ENCODE measurements around the gene SOX6. TPM values are rescaled to one million over a fixed set of nuclear protein-coding genes. Genes with fewer than 3 reads are reported as not detected.
"Not testable (repeated sequence)": the region's sequence is repeated elsewhere in the genome, so short reads cannot be mapped to it uniquely, and the experiment has no call there.

SOX6 gene
- total RNA-seq, 1 donor from 2014 or later: 16.9 TPM

DNA sequence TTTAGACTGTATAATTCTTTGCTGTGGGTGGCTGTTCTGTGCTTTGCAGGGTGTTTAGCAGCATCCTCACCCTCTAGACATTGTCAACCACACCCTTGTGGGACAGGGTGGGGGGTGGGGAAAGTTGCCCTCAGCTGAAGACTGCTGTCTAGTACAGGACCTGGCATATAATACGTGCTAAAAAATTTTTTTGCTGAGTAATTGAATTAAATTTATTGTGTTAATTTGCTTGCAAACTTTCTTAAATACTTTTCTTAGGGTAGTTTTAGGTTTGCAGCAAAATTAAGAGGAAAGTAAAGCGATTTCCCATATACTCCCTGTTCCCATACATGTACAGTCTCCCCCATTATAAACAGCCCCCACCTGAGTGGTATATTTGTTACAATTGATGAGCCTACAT is 268.5 kb downstream of the SOX6 start:
- no peak for DNase-seq
- no peak for ATAC-seq
- intact Hi-C loops (cut with micrococcal nuclease): no loop called here

DNA sequence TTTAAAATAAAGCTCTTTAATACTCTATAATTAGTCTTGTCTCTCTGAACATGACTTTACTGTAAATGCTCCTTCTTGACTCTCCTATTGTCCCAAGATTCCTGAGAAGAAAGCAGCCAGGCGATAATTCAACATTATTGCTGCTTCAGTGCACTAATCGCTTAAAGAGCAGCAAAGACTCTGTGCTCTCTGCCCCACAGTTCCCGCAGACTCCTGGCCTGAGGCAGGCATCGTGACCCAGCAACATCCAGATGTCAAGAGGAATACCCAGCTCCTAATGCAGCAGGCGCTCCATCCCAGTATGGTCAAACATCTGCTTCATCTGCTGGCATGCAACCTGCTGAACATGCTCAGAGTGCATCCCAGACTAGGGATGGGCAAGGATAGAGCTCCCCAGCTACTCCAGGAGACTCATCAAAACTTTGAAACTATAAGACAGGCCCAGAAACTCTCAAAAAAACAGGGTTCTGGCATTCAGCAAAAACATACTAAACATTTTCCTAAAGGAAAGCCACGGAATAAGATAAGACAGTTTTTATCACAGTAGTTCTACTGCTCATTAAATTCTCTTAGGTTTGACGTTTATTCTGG is 270.0 kb downstream of the SOX6 start:
- ATAC-seq (no peak), DNase-seq (no peak)
- intact Hi-C loops (cut with micrococcal nuclease): no loop called here

DNA sequence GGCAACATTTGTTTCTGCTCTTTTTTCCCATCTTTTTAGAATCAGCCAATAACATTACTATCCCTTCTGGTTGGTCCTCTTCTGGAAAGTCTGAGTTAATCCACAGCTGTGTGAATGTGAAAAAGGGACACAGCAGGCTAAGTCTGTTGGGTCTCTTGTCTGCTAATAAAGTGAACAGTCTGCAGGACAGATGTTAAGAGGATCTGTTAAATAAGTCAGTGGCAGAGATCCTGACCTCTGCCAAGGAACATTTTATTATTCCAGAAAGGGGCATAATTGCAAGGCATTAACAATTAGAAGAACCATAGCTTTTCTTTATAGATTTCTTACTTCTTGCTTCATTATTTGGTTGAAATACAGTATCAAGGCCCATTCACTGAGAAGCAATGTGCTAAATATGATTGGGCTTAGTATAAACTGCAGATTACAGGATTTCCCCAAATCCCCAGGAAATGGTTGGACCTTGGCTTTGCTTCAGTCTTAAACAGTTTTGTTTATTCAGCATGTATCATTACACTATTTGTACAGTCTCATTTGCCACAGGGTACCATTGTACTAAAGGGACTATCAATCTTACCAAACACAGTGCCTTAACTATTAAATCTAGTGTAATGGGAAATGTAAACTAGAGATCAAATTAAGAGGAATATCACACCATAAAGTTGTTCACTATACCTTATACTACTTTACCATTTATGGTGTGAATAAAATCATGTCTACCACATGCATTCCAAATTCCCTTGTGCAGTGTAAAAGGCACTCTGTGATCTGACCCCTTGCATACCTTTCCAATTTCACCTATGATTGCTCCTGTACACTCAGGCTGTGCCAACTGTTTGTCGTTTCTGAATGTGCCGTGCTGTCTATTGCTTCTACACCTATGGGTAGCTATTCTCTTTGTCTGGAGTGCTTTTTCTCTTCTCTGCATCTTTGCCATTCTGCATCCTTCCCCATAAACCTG is 274.0 kb downstream of the SOX6 start:
- ATAC-seq (peak; percentile 76), DNase-seq (no peak)
- intact Hi-C loops (cut with micrococcal nuclease): no loop called here

DNA sequence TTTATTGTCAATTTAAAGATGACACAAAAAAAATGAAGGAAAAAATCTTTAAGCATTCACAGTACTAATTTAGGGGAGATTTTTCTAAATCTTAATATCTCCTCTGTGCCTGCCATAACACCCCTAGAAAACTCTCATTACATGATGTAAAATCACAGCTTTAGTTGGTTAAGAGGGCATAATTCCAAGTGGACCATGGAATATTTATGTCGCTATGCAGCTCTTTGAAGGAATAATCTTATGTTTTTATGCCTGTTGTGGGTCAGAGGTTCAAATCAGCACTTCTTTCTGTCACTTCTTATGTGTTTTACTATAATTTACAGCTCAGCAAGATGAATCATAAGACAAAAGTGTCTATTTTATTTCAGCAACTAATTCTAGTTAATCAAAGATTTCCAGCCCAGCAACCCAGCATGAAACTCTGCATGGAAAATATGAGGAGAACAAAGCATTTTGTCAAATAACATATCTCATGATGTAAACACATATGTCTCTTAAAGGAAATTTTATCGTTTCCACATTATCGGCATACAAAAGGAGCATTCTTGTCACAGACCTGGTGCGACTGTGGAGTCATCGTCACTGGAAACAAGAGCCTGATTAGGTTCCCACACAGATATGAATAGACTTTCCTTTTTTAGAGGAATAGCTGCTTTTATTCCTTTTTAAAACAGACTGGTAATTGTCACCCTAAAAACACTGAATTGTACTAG is 274.8 kb downstream of the SOX6 start:
- DNase-seq (no peak), ATAC-seq (peak; percentile 34)
- intact Hi-C loops (cut with micrococcal nuclease): no loop called here

DNA sequence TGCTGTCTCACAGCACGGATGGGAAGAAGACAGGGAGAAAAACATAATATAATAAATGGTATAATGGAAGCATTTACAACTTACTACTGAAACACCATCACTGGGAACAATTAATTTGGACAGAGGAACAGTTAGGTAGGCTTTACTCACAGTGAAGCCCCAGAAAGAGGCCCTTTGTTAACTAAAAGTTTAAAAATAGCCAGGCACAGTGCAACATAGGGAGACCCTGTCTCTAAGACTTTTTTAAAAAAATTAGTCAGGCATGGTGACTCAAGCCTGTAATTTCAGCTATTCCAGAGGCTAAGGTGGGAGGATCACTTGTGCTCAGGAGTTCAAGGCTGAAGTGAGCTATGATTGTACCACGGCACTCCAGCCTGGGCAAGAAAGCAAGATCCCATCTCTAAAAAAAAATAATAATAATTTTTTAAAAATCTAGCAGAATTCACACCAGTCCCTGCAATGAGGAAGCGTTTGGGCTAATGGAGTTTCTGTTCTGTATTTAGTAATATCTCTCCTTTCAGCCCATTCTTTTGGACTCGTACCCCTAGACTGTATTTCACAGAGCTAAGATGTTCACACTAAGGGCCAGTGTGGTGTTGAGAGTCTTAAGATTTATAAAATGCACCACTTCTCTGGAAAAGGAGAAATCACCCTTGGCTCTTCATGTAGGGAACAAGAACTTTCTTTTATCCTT is 275.5 kb downstream of the SOX6 start:
- ATAC-seq: no peak
- intact Hi-C loops (cut with micrococcal nuclease): no loop called here

DNA sequence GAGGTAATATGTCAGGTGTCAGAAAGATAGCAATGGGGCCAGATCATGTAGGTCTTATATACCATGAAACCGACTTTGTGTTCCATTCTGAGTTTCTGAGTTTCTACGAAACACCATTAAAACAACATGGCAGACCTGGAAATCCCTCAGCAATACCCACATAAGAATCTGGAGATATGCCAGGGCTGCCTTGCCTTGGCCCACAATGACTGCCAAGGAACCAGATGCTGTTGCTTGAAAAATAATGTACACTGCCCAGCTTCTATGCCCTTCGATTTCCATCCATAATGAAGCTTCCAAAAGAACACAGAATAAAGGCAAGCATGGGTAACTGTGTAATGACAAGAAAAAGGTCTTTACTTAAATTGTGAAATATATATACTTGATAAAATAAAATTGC is 277.4 kb downstream of the SOX6 start:
- intact Hi-C loops (cut with micrococcal nuclease): no loop called here
- DNase-seq (no peak), ATAC-seq (no peak)

More for the DNA sequence above, 275.5 kb downstream of the SOX6 start:
- no peak for DNase-seq

DNA sequence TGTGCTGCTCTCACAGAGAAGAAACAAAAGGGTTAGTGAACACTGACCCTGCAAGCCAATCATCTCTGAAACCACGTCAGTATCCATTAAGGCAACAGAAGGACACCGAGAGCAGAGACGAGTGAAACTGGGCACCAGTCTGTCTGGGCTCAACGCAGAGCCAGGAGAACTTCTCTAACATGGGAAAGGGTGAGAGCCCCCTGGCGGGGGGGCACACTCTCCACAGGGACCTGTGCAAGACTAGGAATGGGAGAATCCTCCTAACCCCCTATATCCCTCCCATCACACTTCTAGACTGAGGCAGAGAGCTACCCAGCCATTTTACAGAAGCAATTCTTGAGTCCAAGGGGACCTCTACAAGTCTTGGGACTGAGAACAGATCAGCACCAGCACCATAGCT is 285.8 kb downstream of the SOX6 start:
- DNase-seq: no peak
- intact Hi-C loops (cut with micrococcal nuclease): no loop called here
- no peak for ATAC-seq

DNA sequence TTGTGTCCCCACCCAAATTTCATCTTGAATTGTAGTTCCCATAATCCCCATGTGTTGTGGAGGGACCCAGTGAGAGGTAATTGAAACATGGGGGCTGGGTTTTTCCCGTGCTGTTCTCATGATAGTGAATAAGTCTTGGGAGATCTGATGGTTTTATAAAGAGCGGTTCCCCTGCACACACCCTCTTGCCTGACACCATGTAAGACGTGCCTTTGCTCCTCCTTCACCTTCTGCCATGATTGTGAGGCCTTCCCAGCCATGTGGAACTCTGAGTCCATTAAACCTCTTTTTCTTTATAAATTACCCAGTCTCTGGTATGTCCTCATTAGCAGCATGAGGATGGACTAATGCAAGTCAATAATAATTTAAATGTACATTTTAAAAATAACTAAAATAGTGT is 289.1 kb downstream of the SOX6 start:
- DNase-seq; ATAC-seq; intact Hi-C loops (cut with micrococcal nuclease): not testable (repeated sequence)

DNA sequence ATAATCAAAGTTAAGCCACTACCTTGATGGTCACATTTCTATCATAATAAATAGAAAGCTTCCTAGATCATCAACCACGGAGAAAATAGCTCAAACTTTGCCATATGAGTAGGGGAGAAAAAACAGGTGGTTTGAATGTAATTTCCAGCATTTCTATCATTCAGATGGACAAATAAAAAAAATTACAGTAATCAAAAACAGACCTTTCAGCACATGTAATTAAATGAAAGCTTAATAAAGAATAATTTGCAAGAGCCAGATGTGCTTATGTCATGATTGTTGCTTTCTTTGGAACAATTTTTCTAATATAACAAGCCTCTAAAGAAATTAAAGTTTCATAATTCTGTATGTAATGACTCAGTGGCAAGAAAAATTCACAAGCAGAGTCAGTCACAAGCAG is 297.0 kb downstream of the SOX6 start:
- ATAC-seq (no peak), DNase-seq (no peak)
- intact Hi-C loops (cut with micrococcal nuclease): no loop called here

DNA sequence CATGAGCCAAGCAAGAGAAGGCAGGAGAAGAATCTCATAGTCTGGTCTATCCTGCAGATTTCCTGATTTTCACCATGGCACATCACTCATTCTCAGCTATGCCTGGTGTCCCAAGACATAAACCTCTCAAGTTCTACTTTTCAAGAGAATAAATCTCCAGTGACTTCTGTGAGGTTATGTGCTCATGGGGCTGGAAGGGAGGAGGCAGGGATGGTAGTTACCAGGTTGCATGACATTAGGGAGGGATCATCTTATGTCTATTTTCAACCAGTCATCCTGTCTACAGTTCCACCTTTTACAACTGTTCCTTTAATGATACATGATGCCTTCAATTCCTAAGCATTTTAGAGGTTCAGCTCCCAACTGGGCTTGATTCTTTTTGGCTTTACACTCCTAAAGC is 297.7 kb downstream of the SOX6 start:
- ATAC-seq (no peak), DNase-seq (no peak)
- intact Hi-C loops (cut with micrococcal nuclease): no loop called here

DNA sequence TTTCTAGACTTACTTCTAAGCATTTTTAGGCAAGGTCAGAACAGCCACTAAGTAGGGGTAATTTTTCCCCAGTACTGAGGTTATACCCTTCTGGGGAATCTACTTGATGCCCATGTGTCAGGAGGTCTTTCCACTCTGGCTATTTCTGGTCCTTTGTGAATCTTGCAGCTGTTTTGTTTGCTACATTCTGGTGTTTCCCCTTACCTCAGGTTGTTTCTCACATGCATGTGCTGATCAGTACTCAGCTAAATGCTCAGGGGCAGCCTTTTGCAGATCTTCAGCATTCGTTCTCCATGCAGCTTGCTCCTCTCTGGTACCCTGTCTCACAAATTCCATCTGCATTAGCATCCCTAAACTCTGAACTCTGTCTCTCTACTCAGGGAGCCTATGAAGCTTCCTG is 303.6 kb downstream of the SOX6 start:
- DNase-seq (no peak), ATAC-seq (no peak)
- intact Hi-C loops (cut with micrococcal nuclease): no loop called here

DNA sequence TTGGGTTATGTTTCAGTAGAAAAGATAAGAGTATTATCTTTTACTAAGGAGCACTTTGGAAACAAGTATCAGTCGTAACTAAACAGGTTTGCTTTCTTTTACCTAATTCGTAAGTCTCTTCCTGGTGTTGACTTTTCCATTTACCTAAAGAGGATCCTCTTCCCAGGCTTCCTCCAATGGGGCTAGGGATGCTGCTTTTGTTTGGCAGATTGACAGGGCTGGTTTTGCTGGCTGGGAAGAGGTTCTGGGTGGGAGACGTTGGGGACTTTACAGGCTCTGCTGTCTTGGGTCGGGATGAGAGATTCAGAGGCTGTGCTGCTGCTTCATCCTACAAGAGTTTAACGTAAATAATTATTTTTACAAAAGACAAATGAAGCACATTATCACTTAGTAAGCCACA is 306.7 kb downstream of the SOX6 start:
- intact Hi-C loops (cut with micrococcal nuclease): no loop called here
- DNase-seq: no peak
- no peak for ATAC-seq

DNA sequence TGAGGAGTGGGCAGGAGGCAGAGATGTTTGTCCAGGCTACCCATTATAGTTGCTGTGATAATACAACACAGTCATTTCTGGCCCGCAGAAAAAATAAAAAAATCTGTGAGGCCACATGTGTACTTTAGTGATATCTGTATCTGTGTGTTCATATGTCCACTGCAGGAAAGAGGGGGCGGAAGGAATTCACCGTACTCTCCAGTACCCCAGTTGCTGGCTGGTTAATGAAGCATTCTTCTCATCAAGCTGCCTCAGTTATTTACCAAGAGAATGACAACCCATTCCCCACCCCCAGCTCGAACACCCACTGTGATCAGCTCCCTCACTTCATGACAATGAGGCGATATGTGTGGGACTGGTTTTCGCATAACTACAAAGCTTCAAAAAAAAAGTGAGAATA is 309.3 kb downstream of the SOX6 start:
- no peak for DNase-seq
- intact Hi-C loops (cut with micrococcal nuclease): no loop called here
- ATAC-seq: no peak

DNA sequence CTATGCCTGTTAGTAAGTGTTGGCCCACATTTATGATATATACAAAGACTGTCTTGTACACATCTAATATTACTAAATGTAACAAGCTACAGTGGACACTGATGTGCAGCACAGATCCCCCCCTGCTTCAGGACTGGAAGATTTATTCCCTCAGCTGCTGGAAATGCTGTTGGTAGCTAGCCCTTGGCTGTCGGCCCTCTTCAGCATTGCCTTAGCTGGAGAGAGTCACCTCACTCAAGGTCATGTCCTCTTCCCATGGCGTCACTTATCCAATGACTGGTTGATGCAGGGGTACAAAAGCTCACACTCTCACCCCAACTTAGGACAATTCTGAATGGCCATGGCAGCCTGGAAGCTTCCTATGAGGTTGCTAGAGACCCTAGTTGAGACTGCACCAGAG is 312.7 kb downstream of the SOX6 start:
- intact Hi-C loops (cut with micrococcal nuclease): no loop called here
- DNase-seq (peak; percentile 47), ATAC-seq (peak; percentile 84)

DNA sequence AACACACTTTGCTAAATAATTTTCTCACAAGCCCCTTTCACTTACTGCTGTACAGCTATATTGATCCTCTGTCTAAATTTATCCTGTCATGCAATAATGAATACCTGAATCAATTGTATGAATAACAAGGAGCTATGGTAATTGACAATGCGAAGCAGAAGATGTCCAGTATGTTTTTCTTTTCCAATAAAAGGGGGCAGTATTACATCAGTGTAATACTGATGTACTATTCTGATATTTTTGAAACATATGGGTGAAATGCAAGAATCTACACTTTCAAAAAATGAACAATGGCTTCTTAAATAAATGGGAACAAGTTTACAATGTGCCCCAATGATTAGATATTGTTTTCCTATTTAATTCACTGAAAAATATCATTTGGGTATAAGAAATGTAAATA is 315.1 kb downstream of the SOX6 start:
- DNase-seq (no peak), ATAC-seq (no peak)
- intact Hi-C loops (cut with micrococcal nuclease): no loop called here

DNA sequence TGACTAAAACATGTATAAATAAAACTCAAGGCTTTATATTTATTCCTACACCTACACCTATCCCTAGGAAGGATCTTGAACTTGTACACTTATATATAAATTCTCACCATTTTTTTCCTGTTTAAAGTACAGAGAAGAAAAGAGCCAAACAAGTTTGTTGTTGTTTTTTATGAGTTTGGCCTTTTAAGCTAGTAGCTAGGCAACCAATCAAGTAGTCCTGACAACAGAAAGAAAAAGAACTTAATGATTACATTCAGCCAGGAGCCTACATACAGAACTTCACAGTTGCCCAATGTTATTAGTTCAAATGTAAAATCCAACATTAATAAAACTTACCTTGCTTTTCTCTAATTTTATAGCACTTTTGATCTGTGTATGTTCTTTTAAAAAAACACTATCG is 316.2 kb downstream of the SOX6 start:
- ATAC-seq (no peak), DNase-seq (no peak)
- intact Hi-C loops (cut with micrococcal nuclease): no loop called here

DNA sequence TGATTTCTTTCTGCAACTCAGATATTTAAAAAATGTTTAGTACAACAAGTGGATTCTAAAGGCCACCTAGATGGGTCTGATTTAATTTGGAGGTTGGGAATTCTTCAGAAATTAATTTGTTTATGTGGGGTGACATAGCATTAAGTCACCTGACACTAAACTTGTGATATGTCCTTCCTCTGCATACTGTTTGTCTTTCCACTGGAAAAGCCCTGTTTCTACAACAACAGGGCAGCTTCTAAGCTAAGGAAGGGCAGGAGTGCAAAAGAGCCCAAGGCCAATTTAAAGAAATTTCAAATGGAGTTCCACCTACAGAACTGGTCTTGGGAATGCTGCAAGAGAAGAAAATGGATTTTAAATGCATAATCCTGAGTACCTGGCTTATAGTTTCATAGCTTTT is 319.2 kb downstream of the SOX6 start:
- no peak for DNase-seq
- no peak for ATAC-seq
- intact Hi-C loops (cut with micrococcal nuclease): no loop called here

DNA sequence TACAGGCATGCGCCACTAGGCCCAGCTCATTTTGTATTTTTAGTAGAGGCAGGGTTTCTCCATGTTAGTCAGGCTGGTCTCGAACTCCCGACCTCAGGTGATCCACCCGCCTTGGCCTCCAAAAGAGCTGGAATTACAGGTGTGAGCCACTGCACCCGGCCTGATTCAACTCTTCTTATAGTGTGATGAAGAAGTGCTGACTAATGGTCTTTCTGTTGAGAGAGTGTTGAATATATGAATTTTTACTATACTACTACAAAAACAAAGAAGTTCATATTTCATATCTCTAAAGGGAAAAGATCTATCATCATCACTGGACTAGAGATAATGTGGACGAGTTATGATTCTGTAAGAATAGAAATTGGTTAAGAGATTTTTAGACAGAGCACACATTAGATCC is 320.1 kb downstream of the SOX6 start:
- intact Hi-C loops (cut with micrococcal nuclease): no loop called here
- DNase-seq: no peak
- no peak for ATAC-seq

DNA sequence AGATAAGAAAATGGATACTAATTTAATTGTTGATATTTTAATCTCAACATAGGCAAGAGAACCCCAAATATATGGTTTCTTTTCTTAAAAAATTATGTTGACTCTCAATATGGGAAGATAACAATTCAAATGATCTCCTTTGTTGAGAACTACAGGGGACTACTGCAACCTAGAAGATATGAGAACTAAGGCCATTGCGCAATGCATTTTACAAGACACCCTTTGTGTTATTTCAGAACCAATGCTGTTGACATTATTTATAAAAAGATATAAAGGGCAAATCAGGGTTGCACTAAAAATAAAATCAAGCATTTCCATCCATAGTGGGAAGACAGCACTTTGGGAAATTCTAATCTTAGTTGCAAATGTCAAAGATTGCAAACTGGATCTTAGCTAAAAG is 322.3 kb downstream of the SOX6 start:
- intact Hi-C loops (cut with micrococcal nuclease): no loop called here
- no peak for ATAC-seq
- DNase-seq: no peak

DNA sequence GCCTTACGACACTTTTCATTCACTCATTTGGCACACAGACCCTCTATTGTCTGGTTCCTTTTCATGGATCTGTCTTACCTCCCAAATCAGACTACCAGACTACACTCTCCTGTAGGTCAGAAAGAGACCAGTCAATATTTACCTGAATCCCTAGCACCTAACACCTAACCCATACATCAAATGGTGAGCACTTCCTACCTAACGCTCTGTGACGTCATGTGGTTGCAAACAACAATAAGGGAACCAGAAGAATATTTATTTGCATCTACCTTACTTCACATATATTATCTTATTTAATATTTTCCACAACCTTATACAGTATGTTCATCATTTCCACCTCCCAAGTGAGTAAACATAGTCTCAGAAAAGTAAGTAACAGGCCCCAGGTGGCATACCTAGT is 323.4 kb downstream of the SOX6 start:
- intact Hi-C loops (cut with micrococcal nuclease): no loop called here
- ATAC-seq (no peak), DNase-seq (no peak)
